Measurements from ENCODE around the gene LARP4B. TPM values are rescaled to one million over a fixed set of nuclear protein-coding genes. Genes with fewer than 3 reads are reported as not detected.

LARP4B gene
- total and polyA plus RNA-seq, 2 donors (not counting 3 experiments of a cell fraction or from before 2014, with no cell fraction given) = 27.4 to 101 TPM

- FAIRE-seq (no peak), DNase-seq (ENCODE audit: low read depth, low spot score) (no peak)
- dilution Hi-C loops (cut with MboI; ENCODE audit: extremely low pct_ligation_motif_present, low sequenced_read_pairs) (no loop called here), intact Hi-C loops (cut with micrococcal nuclease) (no loop called here)
- Histone ChIP-seq H3K4me2 (ENCODE audit: insufficient read depth, low read length) (no peak overlapping the region), H3K36me3 (ENCODE audit: control insufficient read depth in 2 of 2, extremely low read depth in 1 of 2, insufficient read depth in 2 of 2, low read length in 2 of 2) (peaks cover 10 to 30% of the 10 kb centered on the region in 2 experiments), H3K4me1 (ENCODE audit: control insufficient read depth, extremely low read depth, insufficient read depth, low read length) (peaks cover 6% of the 10 kb centered on the region), H4K20me1 (replicated peaks; ENCODE audit: control insufficient read depth, extremely low read depth, insufficient read depth, low read length) (no peaks in the 10 kb centered on the region), H3K9me3 (replicated peaks; ENCODE audit: control insufficient read depth, insufficient read depth, low read length) (no peaks in the 10 kb centered on the region), H2AFZ (ENCODE audit: low read depth, low read length) (no peak overlapping the region), H3K79me2 (ENCODE audit: control insufficient read depth, insufficient read depth, low read length) (peaks cover 55% of the 10 kb centered on the region), H3K27ac (ENCODE audit: insufficient read depth, low read depth, low read length) (no peak overlapping the region), H3K9ac (replicated peaks; ENCODE audit: extremely low read depth, insufficient read depth, low read length) (no peak overlapping the region), H3K9me1 (replicated peaks; ENCODE audit: control insufficient read depth, extremely low read depth, insufficient read depth, low read length) (no peaks in the 10 kb centered on the region), H3K4me3 (replicated peaks in 1 of 3; ENCODE audit: insufficient read depth in 1 of 3, low read depth in 1 of 3, low read length in 3 of 3) (no peak overlapping the region), H3K27me3 (ENCODE audit: control insufficient read depth in 2 of 2, insufficient read depth in 2 of 2, low read length in 2 of 2) (no peaks in the 10 kb centered on the region)
- ChIA-PET CTCF (no interaction called here), POLR2A (no interaction called here)
- TF ChIP-seq EZH2 (IDR thresholded peaks at IDR 0.05; ENCODE audit: borderline replicate concordance, low read depth, low read length, severe bottlenecking) (no peak), GATA2 (IDR thresholded peaks at IDR 0.05; ENCODE audit: insufficient read depth, insufficient read length, low read depth, low read length) (no peak), POLR2A (IDR thresholded peaks at IDR 0.05; ENCODE audit: low read depth, low read length) (no peak), JUN (IDR thresholded peaks at IDR 0.05; ENCODE audit: borderline replicate concordance, insufficient read depth, insufficient read length, low read depth) (no peak), MAX (IDR thresholded peaks at IDR 0.05; ENCODE audit: insufficient read depth, insufficient read length) (no peak), FOS (IDR thresholded peaks at IDR 0.05; ENCODE audit: borderline replicate concordance, insufficient read depth, low read length) (no peak), CTCF (IDR thresholded peaks at IDR 0.05; ENCODE audit: extremely low read depth in 1 of 2, insufficient read depth in 1 of 2, low read depth in 1 of 2, low read length in 2 of 2) (no peak), MYC (IDR thresholded peaks at IDR 0.05; ENCODE audit: low read depth, low read length) (no peak), POLR2AphosphoS5 (IDR thresholded peaks at IDR 0.05; ENCODE audit: insufficient read depth, low read depth, low read length) (no peak)
- BruUV-seq (replicated peaks) = no TSS peak
Measured at GRCh38 chr10:876438-876837, 55.1 kb downstream of the LARP4B start.

Measured in endothelial cell of umbilical vein (primary cell).